GM23248 (cell line): ENCODE data around the gene ANKS1B.

Source experiments
- EZH2 ChIP-seq: fragments of 200-600 bp; sonication (generic); IDR thresholded peaks from 2 replicates; pipeline ENCODE4 v1.6.1; 2018; ENCODE audit warnings: antibody characterized with exemption, mild to moderate bottlenecking; ENCODE audit not compliant: insufficient read depth, poor library complexity, severe bottlenecking
- EZH2phosphoT487 ChIP-seq: fragments of 200-600 bp; sonication (generic); IDR thresholded peaks from 2 replicates; pipeline ENCODE4 v1.6.1; 2018; ENCODE audit warnings: antibody characterized with exemption, moderate library complexity, mild to moderate bottlenecking, low read depth; ENCODE audit not compliant: insufficient read depth

DNA sequence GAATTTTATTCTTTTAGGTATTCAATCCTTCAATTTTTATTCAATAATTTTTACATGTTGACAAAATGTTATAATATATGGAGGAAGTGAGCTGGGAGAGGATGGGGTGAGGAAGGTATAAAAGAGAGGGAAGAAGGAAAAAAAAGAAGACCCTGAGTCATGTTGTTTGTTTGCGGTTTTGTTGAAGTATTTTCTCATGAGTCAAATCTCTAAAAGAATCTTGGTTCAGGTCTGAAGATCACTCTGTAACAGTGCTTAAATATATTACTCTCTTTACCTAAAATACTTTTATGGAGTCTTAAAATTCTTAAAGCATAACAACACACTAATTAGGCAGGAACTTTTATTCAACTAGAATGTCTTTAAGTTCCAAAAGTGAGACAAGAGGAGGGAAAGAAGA is 826.8 kb downstream of the ANKS1B start:
- TF ChIP-seq EZH2, result no peak
- no peak for TF ChIP-seq EZH2phosphoT487
